NCI-H526 treated with DMSO at 0.1 percent for 48 hours (cell line): ENCODE results near the gene RPL35.
A peak's percentile ranks its signal among the peaks of the same experiment; 100 is the strongest.

Source experiments
- DNase-seq: peaks from one replicate; lab custom pipeline; 2025; lab: John Stamatoyannopoulos, UW

RPL35 gene

DNA sequence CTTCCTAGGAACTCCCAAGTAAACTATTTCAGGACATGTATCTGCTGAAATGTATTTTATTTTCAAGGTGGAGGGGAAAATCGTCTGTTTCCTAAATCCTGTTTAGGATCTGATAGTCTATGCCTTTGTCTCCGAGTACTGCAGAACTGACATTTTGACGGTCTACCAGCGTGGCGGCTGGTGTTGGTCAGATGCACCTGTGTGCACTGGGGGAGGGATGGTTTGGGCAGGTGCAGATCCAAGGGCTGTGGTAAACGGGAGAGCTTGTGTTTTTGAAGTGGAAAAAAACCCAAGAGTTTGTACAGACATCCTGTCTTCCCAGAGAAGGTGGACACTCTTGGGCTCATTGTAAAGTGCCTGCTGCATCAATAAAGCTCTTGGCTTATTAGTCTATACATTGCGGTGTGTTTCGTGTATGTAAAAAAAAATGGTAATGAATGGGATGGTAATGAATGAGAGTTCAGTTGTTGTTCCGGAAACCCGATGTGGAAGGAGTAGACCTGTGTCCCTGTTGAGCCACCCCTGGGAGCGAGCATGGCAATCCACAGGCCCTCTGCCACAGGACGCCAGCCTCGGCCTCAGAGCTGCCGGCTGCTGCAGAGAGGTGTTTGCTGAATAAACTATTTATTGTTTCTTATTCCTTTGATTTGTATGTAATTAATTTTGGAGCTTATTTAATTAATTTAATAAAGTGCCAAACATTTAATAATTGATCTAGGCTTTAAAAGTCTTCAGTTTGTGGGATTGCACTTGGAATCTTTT lies 15.4 kb upstream of the RPL35 start:
- DNase-seq = no peak

DNA sequence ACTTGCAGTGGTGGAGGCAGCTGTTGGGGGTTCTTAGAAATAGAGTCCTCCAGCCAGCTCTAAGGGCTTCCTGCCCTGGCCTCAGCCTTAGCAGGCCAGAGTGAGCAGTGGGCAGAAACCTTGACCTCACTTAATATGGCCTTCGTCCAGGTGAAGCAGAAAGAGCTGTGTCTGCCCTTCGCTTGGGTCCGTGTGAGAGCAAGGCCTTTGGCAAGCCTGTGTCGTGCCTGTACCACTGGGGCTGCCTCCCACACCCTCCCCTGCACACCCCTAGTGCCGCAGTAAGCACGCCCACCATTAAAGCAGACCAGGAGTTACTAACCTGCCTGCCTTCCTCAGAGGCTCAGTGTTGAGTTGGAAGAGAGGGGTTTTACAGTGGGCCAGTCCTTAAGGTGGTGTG lies 13.7 kb upstream of the RPL35 start:
- DNase-seq = no peak

DNA sequence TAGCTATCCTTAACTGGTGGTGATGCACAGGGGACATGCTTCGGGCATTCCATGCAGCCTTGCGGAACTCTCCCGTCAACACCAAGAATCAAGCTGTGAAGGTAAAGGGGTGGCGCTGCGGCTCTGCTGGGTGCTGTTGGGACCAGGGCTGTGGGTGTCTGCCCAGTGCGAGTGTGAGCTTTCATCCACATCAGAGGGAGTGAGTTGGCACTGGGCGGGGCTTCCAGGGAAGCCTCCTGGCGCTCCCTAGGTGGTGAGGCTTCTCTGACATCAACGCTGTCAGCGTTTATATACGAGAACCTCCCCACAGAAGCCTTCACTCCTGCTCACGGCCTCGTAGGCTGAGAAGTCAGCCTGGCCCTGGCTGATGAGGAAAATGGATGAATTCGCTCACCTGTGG lies 11.9 kb upstream of the RPL35 start:
- no peak for DNase-seq

DNA sequence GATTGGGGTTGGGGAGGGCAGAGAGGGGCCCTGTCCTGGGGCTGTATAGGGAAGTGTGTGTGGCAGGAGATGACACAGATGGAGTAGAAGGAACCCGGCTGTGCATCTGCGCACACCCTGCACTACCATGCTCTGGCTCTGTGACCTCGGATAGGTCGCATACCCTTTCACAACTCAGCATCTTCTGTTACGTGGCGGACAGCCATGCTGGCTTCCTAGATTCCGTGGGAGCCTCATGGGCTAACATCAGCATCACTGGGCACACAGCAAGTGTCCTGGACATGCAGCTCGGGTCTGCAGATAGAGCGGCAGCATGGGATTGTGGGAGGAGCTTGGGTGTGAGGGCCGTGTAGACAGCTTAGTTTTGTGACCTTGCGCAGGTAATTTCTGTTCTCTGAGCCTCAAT lies 9.4 kb upstream of the RPL35 start:
- DNase-seq = no peak

DNA sequence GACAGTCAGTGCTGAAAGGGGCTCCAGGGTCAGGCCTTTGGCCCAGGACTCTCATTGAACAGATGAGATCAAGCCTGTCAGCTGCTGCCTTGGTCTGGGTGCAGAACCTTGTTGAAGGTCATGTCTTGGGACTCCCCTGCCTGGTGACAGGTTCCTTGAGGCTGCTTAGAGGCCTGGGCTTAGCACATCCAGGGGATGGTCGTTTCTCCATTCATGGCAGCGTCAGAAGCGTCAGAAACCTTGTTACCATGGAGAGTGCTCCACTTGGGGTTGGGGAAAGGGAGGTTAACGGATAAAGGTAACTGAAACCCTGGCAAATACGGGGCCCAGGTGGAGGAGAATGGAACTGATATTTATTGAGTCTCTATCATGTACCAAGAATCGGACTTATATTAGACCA lies 9.0 kb upstream of the RPL35 start:
- DNase-seq = no peak

DNA sequence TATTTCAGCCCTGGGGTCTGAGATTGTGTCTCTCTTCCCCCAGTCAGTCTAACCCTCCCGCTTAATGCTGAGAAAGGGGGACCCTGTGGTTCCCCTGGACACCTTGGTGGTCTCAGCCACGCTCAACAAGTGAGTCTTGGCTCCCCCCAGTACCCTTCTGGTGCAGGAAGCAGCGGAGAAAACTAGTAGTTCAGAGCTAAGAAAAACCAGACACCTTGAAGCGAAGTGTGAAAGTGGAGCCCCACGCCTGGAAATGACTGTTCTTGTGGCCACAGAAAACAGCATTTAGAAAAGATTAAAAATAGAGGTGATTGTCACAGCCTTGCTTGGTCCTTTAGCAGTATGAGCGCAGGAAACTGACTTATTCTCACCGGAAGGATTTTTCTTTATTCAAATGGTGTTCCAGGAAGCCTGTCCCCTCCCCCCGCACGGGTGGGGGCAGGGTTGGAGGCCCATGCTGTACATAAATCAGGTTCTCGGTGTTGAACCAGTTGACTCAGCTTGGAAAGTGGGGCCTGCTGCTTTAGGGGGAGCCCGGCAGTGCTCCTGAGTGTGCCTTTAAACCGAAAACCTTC lies 8.3 kb upstream of the RPL35 start:
- DNase-seq = no peak

DNA sequence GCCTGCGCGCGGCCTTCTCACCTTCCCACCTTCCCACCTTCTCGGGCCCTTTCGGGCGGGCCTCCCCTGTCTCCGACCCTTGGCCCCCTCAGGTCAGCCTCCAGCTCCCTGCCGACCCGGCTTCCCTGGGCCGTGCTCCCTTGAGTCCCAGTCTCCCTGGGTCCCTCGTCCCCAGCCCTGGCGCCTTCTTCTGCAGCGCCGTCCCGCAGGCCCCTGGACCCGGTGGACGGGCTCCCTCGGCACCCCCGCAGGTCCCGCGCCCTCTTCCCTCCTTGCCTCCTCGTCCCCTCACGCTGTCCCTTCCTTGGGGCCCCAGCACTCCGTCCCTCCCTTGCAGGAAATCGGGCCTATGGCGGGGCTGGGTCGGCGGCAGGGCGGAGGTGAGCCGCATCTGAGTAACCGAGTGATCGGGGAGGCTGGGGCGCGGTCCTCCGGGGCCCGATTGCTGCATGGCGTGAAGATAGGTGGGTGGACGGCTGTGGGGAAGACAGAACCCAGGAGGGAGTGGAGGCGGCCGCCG lies 7.8 kb upstream of the RPL35 start:
- no peak for DNase-seq

DNA sequence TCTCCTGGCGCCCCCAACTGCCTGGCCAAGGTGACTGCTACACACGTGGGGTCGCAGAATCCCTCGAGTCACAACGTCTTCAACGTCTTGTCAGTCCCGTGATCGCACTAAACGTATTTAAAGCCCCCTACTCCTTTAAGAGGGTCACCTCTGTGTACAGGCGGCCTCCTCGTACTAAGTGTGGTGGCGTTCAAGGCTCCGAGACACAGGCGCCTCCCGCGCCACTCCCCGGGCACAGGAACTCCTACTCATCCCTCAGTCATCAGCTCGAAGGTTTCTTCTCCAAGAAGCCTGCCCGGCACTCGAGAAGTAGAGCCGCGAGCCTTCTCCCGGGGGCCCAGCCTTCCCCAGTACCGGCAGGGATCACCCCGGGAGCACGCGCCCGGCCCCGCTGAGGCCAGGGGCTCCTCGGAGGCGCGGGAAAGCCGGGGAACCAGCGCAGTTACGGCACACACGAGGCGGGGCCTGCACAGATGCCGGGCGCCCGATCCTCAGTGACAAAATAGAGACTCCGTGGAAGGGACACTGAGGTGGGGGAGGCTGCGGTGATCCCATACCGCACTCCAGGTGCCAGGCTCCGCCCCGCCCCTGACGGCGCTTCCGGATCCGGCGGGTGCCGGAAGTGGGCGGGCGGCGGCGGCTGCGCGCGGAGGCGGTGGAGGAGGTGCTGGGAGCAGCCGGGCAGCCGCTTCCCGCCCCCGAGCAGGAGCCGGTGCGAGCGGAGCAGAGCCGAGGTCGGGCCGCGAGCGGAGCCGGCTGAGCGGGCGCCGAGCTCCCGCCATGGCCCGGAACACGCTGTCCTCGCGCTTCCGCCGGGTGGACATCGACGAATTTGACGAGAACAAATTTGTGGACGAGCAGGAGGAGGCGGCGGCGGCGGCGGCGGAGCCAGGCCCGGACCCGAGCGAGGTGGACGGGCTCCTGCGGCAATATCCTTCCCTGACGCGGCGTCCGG lies 7.0 kb upstream of the RPL35 start:
- peak; percentile 62 for DNase-seq

DNA sequence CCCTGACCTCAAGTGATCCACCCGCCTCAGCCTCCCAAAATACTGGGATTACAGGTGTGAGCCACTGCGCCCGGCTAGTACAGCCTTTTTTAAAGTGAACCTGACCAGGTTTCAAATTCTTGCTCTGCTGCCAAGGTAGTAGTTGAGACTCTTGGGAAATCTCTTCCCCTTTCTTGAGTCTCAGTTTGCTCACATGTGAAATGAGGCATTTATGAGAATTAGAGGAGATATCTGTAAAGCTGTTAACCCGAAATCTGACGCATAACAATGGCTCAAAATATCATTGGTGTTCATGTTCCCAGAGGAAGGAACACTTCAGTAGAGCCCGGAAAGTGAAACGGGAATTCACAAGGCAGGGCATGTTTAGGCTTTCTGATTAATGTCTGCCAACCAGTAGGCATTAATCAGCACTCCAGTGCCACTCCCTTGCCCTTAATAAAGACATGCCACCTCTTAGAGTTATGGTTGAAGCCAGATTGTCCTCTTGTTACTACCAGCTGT lies 1.7 kb upstream of the RPL35 start:
- no peak for DNase-seq

DNA sequence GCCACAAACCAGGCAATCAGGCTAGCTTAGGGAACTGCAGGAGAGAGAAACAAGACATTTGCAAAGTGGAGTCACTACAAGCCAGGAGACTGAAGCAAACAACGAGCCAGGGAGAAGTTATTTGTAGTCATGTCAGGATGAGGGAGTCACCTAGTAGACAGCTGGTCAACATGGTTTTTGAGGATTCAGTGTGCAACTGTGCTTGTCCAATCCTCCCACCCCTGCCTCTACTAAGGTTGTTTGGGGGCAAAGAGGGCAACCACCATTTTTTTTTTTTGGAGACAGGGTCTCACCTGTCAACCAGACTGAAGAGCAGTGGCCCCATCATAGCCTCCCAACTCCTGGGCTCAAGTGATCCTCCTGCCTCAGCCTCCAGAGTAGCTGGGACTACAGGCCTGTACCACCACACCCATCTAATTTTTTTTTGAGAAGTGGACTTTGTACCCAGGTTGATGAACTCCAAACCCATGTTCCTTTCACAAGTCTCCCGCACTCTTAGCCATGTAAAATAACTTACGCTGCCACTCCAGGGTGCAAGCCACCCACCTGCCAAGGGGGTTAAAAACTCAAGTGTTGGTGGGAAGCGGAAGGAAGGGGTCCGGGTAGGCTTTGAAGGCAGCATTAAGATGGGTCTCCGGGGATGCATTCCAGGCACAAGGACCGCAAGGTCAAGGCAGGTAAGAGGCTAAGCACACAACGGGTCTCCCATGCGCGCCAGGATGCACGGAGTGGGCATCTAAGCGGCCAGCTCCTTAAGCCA lies 995 bp downstream of the RPL35 start:
- no peak for DNase-seq

DNA sequence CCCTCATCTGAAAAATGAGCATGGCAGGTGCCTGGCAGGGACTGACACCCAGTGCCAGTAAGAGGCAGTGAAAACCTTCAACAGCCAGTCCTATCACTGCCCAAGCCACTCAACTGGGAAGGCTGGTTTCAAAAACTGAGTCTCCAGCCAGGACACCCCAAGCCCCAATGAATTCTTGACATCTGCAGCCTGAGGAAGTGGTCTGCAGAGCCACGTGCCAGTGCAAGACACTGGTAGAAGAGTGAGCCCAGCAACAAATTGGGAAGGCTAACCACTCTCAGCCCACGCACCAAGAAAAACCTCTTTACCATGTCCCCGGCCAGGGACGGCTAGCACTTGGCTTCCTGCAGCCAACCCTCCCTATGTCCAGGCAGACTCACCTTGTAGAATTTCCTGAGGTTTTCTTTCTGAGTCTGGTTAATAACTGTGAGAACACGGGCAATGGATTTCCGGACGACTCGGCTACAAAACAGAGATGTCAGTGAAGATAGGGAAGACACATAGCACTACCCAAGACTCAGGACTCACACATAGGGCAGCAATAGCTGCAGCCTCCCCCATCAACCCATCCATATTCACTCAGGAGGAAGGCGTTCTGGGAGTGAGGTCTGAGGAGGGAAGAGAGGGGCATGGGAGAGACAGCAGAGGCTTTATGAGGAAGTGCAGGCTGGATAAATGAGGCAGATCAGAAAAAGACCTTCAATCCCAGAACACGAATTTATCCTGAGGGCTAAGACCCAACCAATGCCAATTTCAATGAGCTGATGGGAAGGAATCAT lies 1.8 kb downstream of the RPL35 start:
- DNase-seq = no peak

DNA sequence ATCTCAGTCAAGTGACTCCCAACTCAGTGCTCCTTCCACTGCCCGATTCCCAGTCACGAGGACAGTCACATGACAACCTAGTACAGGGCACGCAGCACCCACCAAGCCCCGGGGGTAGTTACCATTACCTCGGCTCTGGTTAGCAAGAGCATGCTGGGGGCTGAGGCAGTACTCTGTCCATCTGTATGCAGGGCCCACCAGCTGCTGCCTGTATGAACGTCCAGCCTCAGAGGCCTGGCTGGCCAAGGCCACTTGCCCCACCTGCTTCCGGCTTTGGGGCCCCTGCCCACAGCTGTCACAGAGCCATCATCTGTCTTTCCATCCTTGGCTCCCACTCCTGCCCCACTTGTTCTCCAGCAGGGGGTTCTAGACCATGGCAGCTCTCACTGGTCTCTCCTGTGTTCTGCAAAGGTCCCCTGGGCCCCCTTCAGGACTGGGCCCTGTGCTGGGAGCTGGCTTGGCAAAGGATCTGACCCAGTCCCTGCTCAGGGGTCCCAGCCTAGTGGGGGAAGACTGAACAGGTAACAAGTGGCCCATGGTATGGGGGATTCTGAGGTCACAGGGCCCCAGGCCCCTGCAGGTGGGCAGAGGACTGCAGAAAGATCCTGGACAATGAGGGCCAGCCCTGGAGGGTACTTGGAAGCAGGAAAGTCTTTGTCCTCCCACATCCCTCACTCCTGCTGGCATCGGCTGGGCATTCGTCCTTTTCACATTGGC lies 3.3 kb downstream of the RPL35 start:
- DNase-seq = no peak

DNA sequence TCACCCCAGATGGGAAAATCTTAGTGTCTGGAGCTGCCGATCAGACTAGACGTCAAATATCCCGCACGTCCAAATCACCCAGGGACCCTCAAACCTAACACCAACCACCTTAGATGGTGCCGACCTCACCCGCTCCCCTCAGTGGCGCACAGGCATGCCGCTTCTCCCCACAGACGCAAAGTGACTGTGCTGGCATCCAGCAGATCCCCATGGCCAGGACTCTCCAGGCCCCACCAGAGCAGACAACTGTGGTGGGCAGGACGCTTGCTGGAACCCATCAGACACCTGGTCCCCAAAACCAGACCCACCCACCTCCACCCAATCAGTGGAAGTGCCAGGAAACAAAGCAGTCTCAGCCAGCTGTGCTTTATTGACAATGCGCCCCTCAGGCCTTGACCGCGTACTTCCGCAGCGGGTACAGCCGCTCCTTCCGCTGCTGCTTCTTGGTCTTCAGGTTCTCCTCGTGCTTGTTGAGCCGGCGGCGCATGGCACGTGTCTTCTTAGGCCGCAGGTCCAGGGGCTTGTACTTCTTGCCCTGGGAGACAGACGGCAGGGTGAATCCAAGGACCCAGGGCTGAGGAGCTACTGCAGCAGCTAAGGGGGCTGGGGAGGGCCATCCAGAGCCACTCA lies 4.1 kb downstream of the RPL35 start:
- DNase-seq = no peak

DNA sequence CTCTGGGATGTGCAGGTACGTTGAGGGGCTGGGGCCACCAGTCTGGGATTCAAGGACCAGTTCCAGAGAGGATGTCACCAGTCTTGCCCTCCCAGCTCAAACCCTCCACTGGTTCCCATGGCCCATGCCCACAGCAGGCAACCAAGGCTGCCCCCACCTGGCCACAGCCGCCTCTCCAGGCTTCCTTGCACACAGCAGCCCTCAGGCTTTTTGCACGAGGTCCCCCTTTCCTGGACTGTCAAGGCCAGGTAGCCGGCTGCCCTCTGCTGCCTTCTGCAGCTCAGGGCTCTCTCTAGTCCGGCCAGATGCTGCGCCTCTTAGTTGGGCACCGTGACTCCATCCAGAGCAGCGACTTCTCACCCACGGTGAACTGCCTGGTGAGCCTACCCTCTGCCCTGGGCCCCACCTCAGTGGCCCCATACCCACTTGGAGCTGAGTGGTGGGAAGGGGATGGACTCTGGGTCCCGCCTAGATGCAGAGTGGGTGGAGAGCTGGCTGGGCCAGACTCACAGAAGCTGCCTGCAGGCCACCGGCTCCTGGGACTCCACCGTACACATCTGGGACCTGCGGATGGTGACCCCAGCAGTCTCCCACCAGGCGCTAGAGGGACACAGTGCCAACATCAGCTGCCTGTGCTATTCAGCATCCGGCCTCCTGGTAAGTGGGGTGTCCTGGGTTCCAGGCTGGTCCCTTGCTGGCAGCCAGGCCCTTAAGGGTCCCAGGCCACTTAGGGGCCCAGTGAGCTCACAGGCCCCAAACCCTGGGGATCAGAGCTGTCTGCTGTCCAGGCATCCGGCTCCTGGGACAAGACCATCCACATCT lies 5.6 kb downstream of the RPL35 start:
- no peak for DNase-seq

DNA sequence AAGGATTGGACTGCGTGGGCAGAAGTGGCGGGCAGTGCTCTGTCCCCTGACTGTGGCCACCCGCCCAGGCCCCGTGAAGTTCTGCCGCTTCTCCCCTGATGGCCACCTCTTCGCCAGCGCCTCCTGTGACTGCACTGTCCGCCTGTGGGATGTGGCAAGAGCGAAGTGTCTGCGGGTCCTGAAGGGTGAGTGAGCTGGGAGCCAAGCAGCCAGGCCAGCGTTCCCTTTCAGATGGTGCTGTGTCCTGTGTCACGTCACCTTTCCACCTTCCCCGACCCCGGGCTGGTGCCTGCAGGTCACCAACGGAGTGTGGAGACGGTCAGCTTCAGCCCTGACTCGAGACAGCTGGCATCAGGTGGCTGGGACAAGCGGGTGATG lies 6.2 kb downstream of the RPL35 start:
- no peak for DNase-seq

DNA sequence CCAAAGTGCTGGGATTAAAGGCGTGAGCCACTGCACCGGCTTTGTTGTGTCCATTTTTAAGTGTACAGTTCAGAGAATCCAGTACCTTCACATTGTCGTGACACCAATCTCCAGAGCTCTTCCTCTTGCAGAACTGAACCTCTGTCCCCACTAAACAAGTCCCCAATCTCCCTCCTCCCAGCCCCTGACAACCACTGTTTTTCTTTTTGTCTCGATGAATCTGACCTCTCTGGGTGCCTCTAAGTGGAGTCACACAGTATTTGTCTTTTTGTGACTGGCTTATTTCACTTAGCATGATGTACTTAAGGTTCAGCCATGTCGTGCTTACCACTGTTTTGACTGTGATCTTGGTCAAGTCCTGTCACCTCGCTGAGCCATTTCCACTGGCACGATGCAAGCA lies 6.9 kb downstream of the RPL35 start:
- DNase-seq = no peak

DNA sequence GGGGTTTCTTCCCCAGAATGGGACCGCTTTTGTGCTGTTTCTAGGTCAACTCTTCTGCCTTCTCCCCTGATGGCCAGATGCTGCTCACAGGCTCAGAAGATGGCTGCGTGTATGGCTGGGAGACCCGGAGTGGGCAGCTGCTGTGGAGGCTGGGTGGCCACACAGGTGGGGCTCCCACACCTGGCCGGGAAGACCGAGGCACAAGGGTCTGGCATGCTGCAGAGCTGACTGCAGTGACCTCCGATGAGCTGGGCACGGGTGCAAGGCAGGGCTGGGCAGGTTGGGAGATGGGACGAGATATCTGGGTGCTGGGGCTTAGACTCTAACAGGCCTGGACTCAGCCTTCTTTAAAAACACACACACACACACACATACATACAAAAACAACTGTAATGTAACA lies 7.6 kb downstream of the RPL35 start:
- no peak for DNase-seq

DNA sequence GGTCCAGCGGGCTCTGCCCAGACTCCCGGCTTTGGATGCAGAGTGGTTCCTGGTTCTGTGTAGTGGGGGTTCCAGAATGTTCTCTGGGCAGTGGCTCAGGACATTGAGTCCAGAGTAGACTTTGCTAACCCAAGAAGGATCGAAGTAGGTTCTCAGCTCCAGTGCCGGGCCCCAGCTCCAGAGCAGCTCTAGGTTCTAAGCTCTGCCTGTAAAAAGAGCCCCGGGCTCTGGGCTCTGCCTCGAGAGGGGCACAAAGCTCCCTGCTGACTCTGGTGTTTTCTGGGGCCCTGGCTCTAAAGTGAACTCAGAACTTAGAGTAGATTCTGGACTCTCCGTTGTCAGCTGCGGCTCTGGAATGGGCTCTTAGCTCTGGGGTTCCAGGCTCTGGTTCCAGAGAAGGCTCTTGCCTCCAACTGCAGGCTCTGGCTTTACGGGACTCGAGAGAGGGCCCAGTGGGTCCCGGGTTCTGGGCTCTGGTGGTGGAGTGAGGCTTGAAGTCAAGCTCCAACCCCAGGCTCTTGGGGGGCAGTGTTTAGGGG lies 8.1 kb downstream of the RPL35 start:
- no peak for DNase-seq
